ENCODE measurements around the gene PCDHGA4. TPM values are rescaled to one million over a fixed set of nuclear protein-coding genes. Genes with fewer than 3 reads are reported as not detected.

The PCDHGA4 gene
- total and polyA plus RNA-seq, 2 of the 13 experiments (the other 11 are each of a cell fraction or from before 2014, with no cell fraction given) = 0.49 to 0.58 TPM

- peak; percentile 91; the same call in 1 of the 2 replicates for TF ChIP-seq DMTF1 (CRISPR knock-in tag; IDR thresholded peaks at IDR 0.05)
- peak; percentile 74; the same call in 1 of the 2 replicates for TF ChIP-seq DNMT3B (CRISPR knock-in tag; conservative IDR thresholded peaks at IDR 0.05)
- TF ChIP-seq ZFAT (CRISPR knock-in tag; conservative IDR thresholded peaks at IDR 0.05) = no peak
- peak; percentile 67 for TF ChIP-seq ZNF317 (CRISPR knock-in tag; IDR thresholded peaks at IDR 0.05)
- no peak for TF ChIP-seq RBAK (CRISPR knock-in tag; IDR thresholded peaks at IDR 0.05)
- no peak for TF ChIP-seq NFYB (CRISPR knock-in tag; IDR thresholded peaks at IDR 0.05)
- TF ChIP-seq RBM39 (IDR thresholded peaks at IDR 0.05; ENCODE audit: low read depth, low read length, poor library complexity, severe bottlenecking) = peak; percentile 63
- TF ChIP-seq ZNF468 (CRISPR knock-in tag; IDR thresholded peaks at IDR 0.05) = no peak
- TF ChIP-seq LBX2 (CRISPR knock-in tag; IDR thresholded peaks at IDR 0.05; ENCODE audit: borderline replicate concordance) = peak; percentile 46; the same call in 1 of the 2 replicates
- TF ChIP-seq ZBTB39 (CRISPR knock-in tag; IDR thresholded peaks at IDR 0.05) = no peak
- no peak for TF ChIP-seq TBP (CRISPR knock-in tag; IDR thresholded peaks at IDR 0.05)
- TF ChIP-seq MTA3 (CRISPR knock-in tag; IDR thresholded peaks at IDR 0.05) = no peak
- peak; percentile 79; the same call in 1 of the 2 replicates for TF ChIP-seq SP4 (CRISPR knock-in tag; IDR thresholded peaks at IDR 0.05)
- TF ChIP-seq KIAA2018 (CRISPR knock-in tag; IDR thresholded peaks at IDR 0.05; ENCODE audit: borderline replicate concordance) = no peak
- no peak for TF ChIP-seq PRPF4 (IDR thresholded peaks at IDR 0.05; ENCODE audit: low read depth, low read length, poor library complexity, severe bottlenecking)
Measured at GRCh38 chr5:141320225-141321169, 34.3 kb upstream of the PCDHGA4 start, which contains the start of gene TAF7 (continued).

Data from HepG2 (cell line).